Calu3 (cell line): ENCODE data around the gene RNF157. TPM values are rescaled to one million over a fixed set of nuclear protein-coding genes. Genes with fewer than 3 reads are reported as not detected.
A peak's percentile ranks its signal among the peaks of the same experiment; 100 is the strongest.

Source experiments
- BruUV-seq: library from RNA; stranded (reverse); fragments of 400-500 nt; replicated peaks from 2 replicates; lab custom pipeline; 2021; lab: Mats Ljungman, UMichigan
- CTCF ChIA-PET: fragments of 300-600 bp; sonication (Branson Sonifier 250); formaldehyde crosslinking; loops from one replicate; lab custom pipeline; 2022; ENCODE audit warnings: antibody characterized with exemption; lab: Charles Lee
- DNase-seq: peaks from one replicate; pipeline ENCODE4 v3.0.0; 2022
- H3K27ac Mint-ChIP-seq: one replicate; pipeline ENCODE4 v1.8.0; 2022; ENCODE audit warnings: mixed read lengths; ENCODE audit not compliant: unreplicated experiment
- H3K27me3 Mint-ChIP-seq: one replicate; pipeline ENCODE4 v1.8.0; 2022; ENCODE audit warnings: mixed read lengths; ENCODE audit not compliant: unreplicated experiment
- H3K36me3 Mint-ChIP-seq: one replicate; pipeline ENCODE4 v1.8.0; 2022; ENCODE audit warnings: mild to moderate bottlenecking, moderate library complexity, mixed read lengths; ENCODE audit not compliant: insufficient read depth, unreplicated experiment
- H3K4me1 Mint-ChIP-seq: one replicate; pipeline ENCODE4 v1.8.0; 2022; ENCODE audit warnings: mild to moderate bottlenecking, low read depth, mixed read lengths; ENCODE audit not compliant: unreplicated experiment
- H3K4me3 Mint-ChIP-seq: one replicate; pipeline ENCODE4 v1.8.0; 2022; ENCODE audit warnings: mild to moderate bottlenecking, low read depth, moderate library complexity, mixed read lengths; ENCODE audit not compliant: unreplicated experiment
- H3K9me3 Mint-ChIP-seq: one replicate; pipeline ENCODE4 v1.8.0; 2022; ENCODE audit warnings: low read depth, mixed read lengths; ENCODE audit not compliant: unreplicated experiment
- intact Hi-C: fragments of 100-400 bp; cut with micrococcal nuclease; formaldehyde crosslinking; loops from one replicate; pipeline ENCODE4 v1.10.0; 2022; ENCODE audit not compliant: unreplicated experiment
- total RNA-seq: library from RNA; stranded (reverse); gene quantifications from 2 replicates; pipeline ENCODE4 v1.2.3, GENCODE V29; 2022
- TF ChIP-seq, protein P1 (sequence below): fragments of 200-600 bp; IDR thresholded peaks from one replicate; pipeline ENCODE4 v1.8.0; 2022; ENCODE audit warnings: antibody characterized with exemption; ENCODE audit not compliant: unreplicated experiment

Gene RNF157
- total RNA-seq, 1 experiment from 2014 or later = 17.6 TPM

DNA sequence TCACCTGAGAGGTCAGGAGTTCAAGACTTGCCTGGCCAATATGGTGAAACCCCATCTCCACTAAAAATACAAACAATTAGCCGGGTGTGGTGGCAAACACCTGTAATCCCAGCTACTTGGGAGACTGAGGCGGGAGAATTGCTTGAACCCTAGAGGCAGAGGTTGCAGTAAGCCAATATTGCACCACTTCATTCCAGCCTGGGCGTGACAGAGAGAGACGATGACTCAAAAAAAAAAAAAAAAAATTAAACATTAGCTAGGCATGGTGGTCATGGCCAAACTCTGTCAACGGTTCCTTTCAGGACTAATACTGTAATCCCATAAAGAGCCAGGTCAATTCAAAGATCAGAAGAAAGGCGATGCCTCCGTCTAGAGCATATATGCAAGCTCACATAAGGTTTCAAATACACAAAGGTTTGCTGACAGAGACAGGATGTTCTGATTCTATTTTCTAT lies 2.4 kb downstream of the RNF157 start:
- TF ChIP-seq, protein P1, sequence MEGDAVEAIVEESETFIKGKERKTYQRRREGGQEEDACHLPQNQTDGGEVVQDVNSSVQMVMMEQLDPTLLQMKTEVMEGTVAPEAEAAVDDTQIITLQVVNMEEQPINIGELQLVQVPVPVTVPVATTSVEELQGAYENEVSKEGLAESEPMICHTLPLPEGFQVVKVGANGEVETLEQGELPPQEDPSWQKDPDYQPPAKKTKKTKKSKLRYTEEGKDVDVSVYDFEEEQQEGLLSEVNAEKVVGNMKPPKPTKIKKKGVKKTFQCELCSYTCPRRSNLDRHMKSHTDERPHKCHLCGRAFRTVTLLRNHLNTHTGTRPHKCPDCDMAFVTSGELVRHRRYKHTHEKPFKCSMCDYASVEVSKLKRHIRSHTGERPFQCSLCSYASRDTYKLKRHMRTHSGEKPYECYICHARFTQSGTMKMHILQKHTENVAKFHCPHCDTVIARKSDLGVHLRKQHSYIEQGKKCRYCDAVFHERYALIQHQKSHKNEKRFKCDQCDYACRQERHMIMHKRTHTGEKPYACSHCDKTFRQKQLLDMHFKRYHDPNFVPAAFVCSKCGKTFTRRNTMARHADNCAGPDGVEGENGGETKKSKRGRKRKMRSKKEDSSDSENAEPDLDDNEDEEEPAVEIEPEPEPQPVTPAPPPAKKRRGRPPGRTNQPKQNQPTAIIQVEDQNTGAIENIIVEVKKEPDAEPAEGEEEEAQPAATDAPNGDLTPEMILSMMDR = no peak
- no TSS peak for BruUV-seq
- peak overlapping the region; percentile 82 for H3K4me3 Mint-ChIP-seq
- H3K36me3 Mint-ChIP-seq = peaks cover 25% of the 10 kb centered on the region
- intact Hi-C loops = loop anchor here (5.0 kb wide), 1 partner anchor 39 kb away; no protein-coding TSS in a partner anchor
- CTCF ChIA-PET = interaction anchor here (0.7 to 2.4 kb wide), 12 partner anchors 9 to 709 kb away, joined by 3 to 9 read pairs (median 4); no protein-coding TSS in a partner anchor
- no peaks in the 10 kb centered on the region for H3K27me3 Mint-ChIP-seq
- DNase-seq = peak; percentile 42
- no peaks in the 10 kb centered on the region for H3K9me3 Mint-ChIP-seq
- H3K27ac Mint-ChIP-seq = no peak overlapping the region
- H3K4me1 Mint-ChIP-seq = peaks cover 17% of the 10 kb centered on the region

DNA sequence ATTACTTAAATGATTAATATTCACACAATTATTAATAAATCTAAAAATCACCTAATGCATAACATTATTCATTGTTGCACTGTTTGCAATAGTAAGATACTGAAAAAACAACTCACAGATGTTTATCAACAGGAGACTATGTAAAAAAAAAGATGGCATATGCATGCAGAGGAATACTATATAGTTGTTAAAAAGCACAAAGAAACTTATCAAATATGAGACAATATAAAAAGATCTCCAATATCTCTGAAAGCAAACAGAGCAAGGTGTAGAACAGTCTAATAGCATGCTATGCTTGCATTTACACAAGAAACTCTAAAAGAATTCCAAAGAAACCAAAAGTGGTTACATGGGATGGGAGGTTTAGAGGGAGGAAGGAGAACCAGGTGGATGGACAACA lies 3.7 kb downstream of the RNF157 start:
- no peak for DNase-seq
- Mint-ChIP-seq H3K4me3 (no peak overlapping the region), H3K36me3 (peaks cover 20% of the 10 kb centered on the region), H3K9me3 (no peaks in the 10 kb centered on the region), H3K27me3 (no peaks in the 10 kb centered on the region), H3K4me1 (peaks cover 17% of the 10 kb centered on the region), H3K27ac (no peak overlapping the region)
- intact Hi-C loops = loop anchor here (5.0 kb wide), 1 partner anchor 41 kb away; no protein-coding TSS in a partner anchor
- TF ChIP-seq, protein P1 = no peak
- CTCF ChIA-PET = no interaction called here
- no TSS peak for BruUV-seq

DNA sequence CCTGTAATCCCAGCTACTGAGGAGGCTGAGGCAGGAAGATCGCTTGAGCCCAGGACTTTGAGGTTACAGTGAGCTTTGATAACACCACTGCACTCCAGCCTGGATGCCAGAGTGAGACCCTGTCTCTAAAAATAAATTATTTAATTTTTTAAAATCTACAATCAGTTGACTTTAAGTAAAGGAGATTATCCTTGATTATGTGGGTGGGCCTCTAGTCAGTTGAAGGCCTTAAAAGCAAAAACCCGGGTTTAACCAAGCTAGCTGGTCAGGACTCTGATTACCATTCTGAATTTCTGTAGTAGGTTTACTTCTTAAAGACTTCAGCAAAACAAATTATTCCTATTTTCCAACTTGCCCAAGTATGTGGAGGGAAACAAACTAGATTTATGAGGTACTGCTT lies 4.4 kb downstream of the RNF157 start:
- CTCF ChIA-PET = no interaction called here
- DNase-seq = no peak
- H3K36me3 Mint-ChIP-seq = peaks cover 13% of the 10 kb centered on the region
- BruUV-seq = no TSS peak
- TF ChIP-seq, protein P1 = no peak
- intact Hi-C loops = loop anchor here (5.0 kb wide), 1 partner anchor 41 kb away; no protein-coding TSS in a partner anchor
- no peaks in the 10 kb centered on the region for H3K27me3 Mint-ChIP-seq
- H3K4me3 Mint-ChIP-seq = no peak overlapping the region
- peaks cover 17% of the 10 kb centered on the region for H3K4me1 Mint-ChIP-seq
- no peak overlapping the region for H3K27ac Mint-ChIP-seq
- H3K9me3 Mint-ChIP-seq = no peaks in the 10 kb centered on the region

DNA sequence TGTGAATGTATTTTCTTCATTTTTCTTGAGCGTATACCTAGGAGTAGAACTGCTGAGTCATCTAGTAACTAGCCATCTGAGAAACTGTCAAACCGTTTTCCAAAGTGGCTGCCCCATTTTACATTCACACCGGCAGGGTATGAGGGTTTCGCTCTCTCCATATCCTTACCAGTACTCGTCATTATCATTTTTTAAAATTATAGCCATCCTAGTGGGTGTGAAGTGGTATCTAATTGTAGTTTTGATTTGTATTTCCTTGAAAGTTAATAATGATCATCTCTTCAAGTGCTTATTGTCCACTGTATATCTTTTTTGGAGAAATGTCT lies 6.0 kb downstream of the RNF157 start:
- TF ChIP-seq, protein P1 = no peak
- H3K4me3 Mint-ChIP-seq = no peak overlapping the region
- peaks cover 2% of the 10 kb centered on the region for H3K36me3 Mint-ChIP-seq
- H3K27ac Mint-ChIP-seq = no peak overlapping the region
- CTCF ChIA-PET = no interaction called here
- no peaks in the 10 kb centered on the region for H3K9me3 Mint-ChIP-seq
- H3K27me3 Mint-ChIP-seq = no peaks in the 10 kb centered on the region
- no peak for DNase-seq
- intact Hi-C loops = no loop called here
- H3K4me1 Mint-ChIP-seq = peaks cover 17% of the 10 kb centered on the region
- BruUV-seq = no TSS peak
